ENCODE data around the gene LBHD2.

LBHD2 gene

DNA sequence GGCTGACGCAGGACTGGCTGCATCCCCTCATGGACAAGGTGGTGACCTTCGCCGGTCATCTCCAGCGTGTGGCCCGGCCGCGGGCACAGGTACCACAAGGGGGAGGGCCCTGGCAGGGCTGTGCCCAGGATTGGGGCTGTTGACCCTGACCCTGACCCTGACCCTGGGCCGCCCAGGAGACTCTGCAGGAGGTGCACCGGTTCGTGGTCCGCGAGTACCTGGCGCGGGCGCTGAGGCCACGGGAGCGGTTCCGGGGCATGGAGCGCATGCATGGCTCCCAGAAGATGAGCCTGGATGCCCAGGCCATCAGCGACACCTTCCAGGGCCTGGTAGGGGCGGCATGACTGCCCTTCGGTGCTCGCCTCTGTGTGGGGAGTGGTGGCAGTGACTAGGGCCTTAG is 23.4 kb downstream of the LBHD2 start:
- TF ChIP-seq, protein P1, sequence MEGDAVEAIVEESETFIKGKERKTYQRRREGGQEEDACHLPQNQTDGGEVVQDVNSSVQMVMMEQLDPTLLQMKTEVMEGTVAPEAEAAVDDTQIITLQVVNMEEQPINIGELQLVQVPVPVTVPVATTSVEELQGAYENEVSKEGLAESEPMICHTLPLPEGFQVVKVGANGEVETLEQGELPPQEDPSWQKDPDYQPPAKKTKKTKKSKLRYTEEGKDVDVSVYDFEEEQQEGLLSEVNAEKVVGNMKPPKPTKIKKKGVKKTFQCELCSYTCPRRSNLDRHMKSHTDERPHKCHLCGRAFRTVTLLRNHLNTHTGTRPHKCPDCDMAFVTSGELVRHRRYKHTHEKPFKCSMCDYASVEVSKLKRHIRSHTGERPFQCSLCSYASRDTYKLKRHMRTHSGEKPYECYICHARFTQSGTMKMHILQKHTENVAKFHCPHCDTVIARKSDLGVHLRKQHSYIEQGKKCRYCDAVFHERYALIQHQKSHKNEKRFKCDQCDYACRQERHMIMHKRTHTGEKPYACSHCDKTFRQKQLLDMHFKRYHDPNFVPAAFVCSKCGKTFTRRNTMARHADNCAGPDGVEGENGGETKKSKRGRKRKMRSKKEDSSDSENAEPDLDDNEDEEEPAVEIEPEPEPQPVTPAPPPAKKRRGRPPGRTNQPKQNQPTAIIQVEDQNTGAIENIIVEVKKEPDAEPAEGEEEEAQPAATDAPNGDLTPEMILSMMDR (IDR thresholded peaks at IDR 0.05; ENCODE audit: insufficient read depth, low read depth, low read length, missing control alignments) = no peak
- DNase-seq (ENCODE audit: low read depth) = no peak
- H3K4me3 ChIP-seq (ENCODE audit: low read length) = no peak overlapping the region

DNA sequence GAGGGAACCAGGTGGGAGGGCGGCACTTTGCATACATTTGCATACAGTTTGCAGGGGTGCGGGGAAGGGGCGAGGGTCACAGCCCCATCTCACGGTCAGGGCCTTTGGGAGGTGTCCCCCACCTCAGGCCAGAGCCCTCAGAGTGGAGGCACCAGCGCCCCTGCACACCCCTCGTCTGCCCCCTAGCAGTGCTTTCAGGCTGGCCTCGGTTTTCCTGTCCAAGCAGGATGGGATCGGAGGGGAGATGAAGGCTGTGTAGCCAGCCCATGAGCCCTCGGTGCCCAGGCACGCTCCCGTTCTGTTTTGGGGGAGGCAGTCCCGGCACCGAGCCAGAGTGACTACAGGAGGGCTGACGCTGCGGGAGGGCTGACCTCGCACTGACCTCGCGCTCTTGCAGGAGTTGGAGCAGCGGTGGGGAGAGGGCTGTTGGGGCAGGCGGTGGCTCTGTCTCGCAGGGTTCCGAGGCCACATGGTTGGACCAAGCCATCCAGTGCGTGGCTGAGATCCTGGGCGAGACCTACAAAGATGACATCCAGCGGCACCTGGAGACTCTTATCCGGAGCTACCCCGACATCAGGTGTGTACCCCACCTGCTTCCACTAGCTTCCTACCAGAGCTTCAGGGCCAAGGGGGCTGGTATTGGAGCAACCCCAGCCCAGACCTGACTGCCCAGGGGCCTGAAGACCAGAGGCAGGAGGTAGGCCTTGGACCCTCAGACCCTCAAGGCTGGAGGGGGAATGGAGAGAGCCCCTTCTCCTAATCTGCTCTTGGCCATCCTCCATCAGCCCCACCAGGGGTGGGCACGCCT is 24.1 kb downstream of the LBHD2 start:
- TF ChIP-seq, protein P1 (IDR thresholded peaks at IDR 0.05; ENCODE audit: insufficient read depth, low read depth, low read length, missing control alignments) = no peak
- DNase-seq (ENCODE audit: low read depth) = no peak
- no peak overlapping the region for H3K4me3 ChIP-seq (ENCODE audit: low read length)

DNA sequence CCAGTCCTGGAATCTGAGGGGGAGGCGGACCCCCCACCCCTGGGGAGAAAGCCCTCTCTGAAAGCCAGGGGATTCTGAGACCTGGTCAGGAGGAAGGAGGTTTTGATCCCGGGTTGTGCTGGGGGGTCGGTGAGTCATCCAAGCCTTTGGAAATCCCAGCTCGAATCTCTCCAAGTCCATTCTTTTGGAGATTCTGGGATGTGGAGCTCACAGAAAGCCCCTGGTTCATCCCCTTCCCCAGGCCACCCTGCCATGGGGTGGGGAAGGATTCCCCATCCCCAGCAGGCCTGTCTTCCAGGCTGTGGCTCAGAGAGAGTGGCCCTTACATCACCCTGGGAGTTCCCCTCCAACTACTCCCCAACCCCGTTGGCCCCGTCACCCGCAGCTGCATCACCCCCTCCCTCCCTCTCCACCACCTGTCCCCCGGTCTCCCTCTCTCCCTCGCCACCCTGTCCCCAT is 24.8 kb downstream of the LBHD2 start:
- H3K4me3 ChIP-seq (ENCODE audit: low read length) = no peak overlapping the region
- TF ChIP-seq, protein P1 (IDR thresholded peaks at IDR 0.05; ENCODE audit: insufficient read depth, low read depth, low read length, missing control alignments) = no peak
- DNase-seq (ENCODE audit: low read depth) = no peak

DNA sequence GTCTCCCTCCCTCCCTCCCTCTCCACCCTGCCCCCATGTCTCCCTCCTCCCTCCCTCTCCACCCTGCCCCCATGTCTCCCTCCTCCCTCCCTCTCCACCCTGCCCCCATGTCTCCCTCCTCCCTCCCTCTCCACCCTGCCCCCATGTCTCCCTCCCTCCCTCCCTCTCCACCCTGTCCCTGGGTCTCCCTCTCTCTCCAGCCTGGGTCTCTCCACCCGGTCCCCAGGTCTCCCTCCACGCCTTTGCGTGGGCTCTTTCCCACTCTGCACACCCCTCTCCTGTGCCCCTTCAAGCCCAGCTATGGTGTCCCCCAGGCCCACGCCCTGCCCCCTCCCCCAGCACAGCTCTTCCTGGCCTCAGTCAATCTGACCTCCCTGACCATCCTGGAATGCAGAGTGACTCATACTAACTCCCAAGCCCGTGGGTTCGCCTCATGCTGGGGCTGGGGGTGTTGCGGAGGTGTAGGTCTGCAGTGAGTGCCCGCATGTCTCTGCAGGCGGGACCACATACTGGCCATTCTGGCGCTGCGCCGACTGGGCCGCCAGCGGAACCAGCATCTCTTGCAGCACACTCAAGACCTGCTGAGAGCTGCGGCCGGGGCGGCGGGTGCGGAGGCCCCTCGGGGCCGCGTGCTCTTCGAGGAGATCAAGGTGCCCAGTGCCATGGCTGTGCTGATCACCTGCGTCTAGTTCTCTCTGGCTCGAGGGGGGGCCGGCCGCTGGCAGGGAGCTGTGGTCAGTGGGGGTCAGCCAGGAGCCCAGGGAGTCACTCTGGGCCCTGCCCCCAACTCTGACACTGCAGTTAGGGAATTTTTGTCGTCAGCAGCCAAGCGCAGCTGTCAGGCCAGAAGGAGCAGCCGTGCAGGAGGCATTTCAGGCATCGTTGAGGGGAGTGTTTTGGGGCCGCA is 25.8 kb downstream of the LBHD2 start:
- no peak overlapping the region for H3K4me3 ChIP-seq (ENCODE audit: low read length)
- DNase-seq (ENCODE audit: low read depth) = no peak
- TF ChIP-seq, protein P1 (IDR thresholded peaks at IDR 0.05; ENCODE audit: insufficient read depth, low read depth, low read length, missing control alignments) = no peak

DNA sequence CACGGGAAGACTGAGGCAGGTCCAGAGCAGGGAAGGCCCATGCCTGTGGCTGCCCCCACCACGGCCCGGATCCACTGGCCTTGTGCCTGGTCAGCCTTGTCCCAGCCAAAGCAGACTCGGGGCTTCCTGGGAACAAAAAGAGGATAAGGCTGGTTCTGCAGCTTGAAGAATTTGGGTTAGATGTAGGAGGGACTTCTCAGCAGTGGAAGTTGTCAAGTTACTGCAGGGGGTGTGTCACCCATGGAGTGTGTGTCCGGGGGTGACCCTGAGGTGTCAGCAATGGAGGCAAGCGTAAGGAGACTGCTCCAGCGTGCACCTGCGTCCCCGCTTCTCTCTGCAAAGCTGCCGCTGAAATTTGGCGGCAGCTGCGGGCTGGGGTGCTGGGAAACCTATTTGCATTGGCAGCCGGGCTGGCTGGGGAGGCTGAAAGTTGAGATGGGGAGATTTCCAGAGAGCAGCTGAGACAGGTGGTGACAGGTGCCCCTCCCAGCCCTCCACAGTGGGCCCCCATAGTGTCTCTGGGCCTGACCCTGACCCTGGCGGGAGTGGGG is 26.7 kb downstream of the LBHD2 start:
- H3K4me3 ChIP-seq (ENCODE audit: low read length) = no peak overlapping the region
- DNase-seq (ENCODE audit: low read depth) = no peak
- TF ChIP-seq, protein P1 (IDR thresholded peaks at IDR 0.05; ENCODE audit: insufficient read depth, low read depth, low read length, missing control alignments) = no peak

DNA sequence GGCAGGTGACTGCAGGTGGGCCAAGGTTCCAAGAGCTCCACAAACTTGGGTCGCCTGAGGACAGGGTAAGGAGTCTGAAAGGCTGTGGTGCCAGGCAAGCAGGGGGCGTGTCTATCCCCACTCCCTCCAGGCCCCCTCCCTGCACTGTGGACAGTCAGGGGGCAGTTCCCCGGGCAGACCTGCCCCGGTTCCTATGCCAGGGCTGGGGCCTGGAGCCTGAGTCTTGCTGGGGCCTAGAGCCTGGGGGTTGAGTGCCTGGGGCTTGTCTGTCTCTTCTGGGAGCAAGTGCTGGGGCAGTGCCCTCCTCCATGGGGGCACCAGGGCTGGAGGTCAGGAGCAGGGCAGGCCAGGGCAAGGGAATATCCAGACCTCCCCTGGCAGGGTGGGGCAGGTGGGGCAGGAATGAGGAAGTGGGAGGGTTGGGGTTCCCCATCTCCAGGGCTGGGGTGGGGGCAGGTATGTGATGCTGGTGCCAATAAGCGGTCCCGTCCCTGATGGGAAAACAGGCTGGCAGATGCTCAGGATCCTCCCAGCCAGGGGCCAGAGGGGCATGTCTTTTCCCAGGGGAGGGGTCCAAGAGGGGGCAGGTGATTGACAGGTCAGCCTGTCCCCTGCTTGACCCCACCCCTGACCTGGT is 27.3 kb downstream of the LBHD2 start:
- TF ChIP-seq, protein P1 (IDR thresholded peaks at IDR 0.05; ENCODE audit: insufficient read depth, low read depth, low read length, missing control alignments) = no peak
- no peak overlapping the region for H3K4me3 ChIP-seq (ENCODE audit: low read length)
- no peak for DNase-seq (ENCODE audit: low read depth)
